Common myeloid progenitor, CD34-positive (primary cell): Measurements from ENCODE around the gene C19orf44.
"Not testable (repeated sequence)": the region's sequence is repeated elsewhere in the genome, so short reads cannot be mapped to it uniquely, and the experiment has no call there.

Source experiments
- CTCF ChIA-PET: fragments of 350-600 bp; sonication (Branson Sonifier 250); formaldehyde crosslinking; loops from one replicate; lab custom pipeline; 2021; ENCODE audit warnings: antibody characterized with exemption; lab: Charles Lee
- POLR2A ChIA-PET: fragments of 350-600 bp; sonication (Branson Sonifier 250); formaldehyde crosslinking; loops from one replicate; lab custom pipeline; 2021; ENCODE audit warnings: antibody characterized with exemption; lab: Charles Lee
- DNase-seq, 3 donors: peaks; one replicate each; pipeline versions ENCODE4 v3.0.0 to v3.0.0-alpha.2; 2013
- H3K27ac ChIP-seq, 2 experiments: 1 replicate in 1 of 2; 2 replicates in 1 of 2; pipeline ENCODE4 v1.7.0; 2013; ENCODE audit warnings: inconsistent platforms in 2 of 2, low read length in 2 of 2, mild to moderate bottlenecking in 2 of 2, low read depth in 1 of 2, moderate library complexity in 1 of 2; ENCODE audit not compliant: severe bottlenecking in 2 of 2, insufficient read depth in 1 of 2, poor library complexity in 1 of 2
- H3K27me3 ChIP-seq, 5 experiments: replicated peaks in 2 of 5; 1 replicate in 3 of 5; 2 replicates in 2 of 5; pipeline versions ENCODE4 v1.6.1 to v1.7.0; 2013; ENCODE audit warnings: low read length in 4 of 5, mild to moderate bottlenecking in 2 of 5, moderate library complexity in 2 of 5, inconsistent platforms in 1 of 5; ENCODE audit not compliant: insufficient read depth in 5 of 5, control insufficient read depth in 4 of 5
- H3K36me3 ChIP-seq, 4 experiments: 1 replicate in 2 of 4; 2 replicates in 2 of 4; pipeline versions ENCODE4 v1.6.1 to v1.7.0; 2013; ENCODE audit warnings: low read length in 3 of 4, control low read depth in 1 of 4, mild to moderate bottlenecking in 1 of 4; ENCODE audit not compliant: control insufficient read depth in 4 of 4, insufficient read depth in 4 of 4
- H3K4me1 ChIP-seq, 4 experiments: 1 replicate in 3 of 4; 2 replicates in 1 of 4; pipeline versions ENCODE4 v1.6.1 to v1.7.1; 2013; ENCODE audit warnings: low read length in 3 of 4, mild to moderate bottlenecking in 3 of 4, control low read depth in 1 of 4, inconsistent platforms in 1 of 4, moderate library complexity in 1 of 4; ENCODE audit not compliant: control insufficient read depth in 4 of 4, insufficient read depth in 4 of 4; ENCODE audit errors: control extremely low read depth in 1 of 4
- H3K4me3 ChIP-seq, 7 experiments: 1 replicate in 4 of 7; 2 replicates in 3 of 7; pipeline versions ENCODE4 v1.5.1 to v1.7.0; 2013; ENCODE audit warnings: mild to moderate bottlenecking in 7 of 7, low read length in 6 of 7, moderate library complexity in 6 of 7, inconsistent platforms in 2 of 7, low read depth in 2 of 7, control low read depth in 1 of 7; ENCODE audit not compliant: insufficient read depth in 4 of 7, control insufficient read depth in 1 of 7; ENCODE audit errors: extremely low read depth in 1 of 7
- H3K9me3 ChIP-seq, 5 experiments: 1 replicate in 4 of 5; 2 replicates in 1 of 5; pipeline versions ENCODE4 v1.6.1 to v1.7.1; 2013; ENCODE audit warnings: low read length in 4 of 5, mild to moderate bottlenecking in 2 of 5, inconsistent platforms in 1 of 5, low read depth in 1 of 5, moderate library complexity in 1 of 5; ENCODE audit not compliant: control insufficient read depth in 4 of 5, insufficient read depth in 2 of 5; ENCODE audit errors: control extremely low read depth in 1 of 5
- WGBS: methylation state at CpG from one replicate; pipeline ENCODE4 v1.1.5; 2013; ENCODE audit not compliant: insufficient coverage; 5-methylcytosine and 5-hydroxymethylcytosine counted together

Gene C19orf44

DNA sequence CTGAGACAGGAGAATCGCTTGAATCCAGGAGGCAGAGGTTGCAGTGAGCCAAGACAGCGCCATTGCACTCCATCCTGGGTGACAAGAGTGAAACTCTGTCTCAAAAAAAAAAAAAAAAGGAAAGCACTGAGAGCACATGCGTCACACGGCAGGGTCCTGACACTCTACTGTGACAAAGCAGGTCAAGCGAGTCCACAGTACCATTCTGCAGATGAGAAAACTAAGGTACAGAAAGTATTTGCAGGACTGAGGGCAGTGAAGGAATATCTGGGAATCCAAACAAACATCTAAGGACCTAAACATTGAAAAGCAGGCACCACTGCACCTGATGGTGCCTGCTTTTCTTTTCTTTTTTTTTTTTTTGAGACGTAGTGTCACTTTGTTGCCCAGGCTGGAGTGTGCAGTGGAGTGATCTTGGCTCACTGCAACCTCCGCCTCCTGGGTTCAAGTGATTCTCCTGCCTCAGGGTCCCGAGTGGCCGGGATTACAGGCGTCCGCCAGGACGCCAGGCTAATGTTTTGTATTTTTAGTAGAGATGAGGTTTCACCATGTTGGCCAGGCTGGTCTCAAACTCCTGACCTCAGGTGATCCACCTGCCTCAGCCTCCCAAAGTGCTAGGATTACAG, 29.3 kb upstream of the C19orf44 start:
- H3K27me3 ChIP-seq, H3K9me3 ChIP-seq, DNase-seq, POLR2A ChIA-PET, H3K27ac ChIP-seq, CTCF ChIA-PET, H3K4me3 ChIP-seq: not testable (repeated sequence)
- Histone ChIP-seq H3K4me1 (peaks cover 7 to 41% (median 27%) of the 10 kb centered on the region in 4 experiments), H3K36me3 (peaks cover 3 to 20% (median 4%) of the 10 kb centered on the region in 4 experiments)
- 88% methylated on average over 7 of the region's 12 CpGs for WGBS

DNA sequence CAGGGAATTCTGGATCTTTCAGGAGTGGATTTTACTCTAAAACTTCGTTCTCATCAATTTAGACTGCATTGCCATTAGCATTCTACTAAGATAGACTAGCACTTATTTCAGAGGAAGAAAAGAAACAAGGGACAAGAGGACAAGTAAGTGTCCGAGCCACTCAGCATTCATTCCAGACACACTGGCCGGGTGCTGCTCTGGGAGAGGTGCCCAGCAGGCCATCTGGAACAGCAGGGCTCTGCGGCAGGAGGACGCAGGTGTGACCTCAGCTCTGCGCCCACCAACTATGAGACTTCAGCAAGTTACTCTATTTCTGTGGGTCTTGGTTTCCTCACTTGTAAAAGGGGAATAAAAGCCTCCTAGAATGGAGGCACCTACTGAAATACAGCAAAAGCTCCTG, 28.6 kb upstream of the C19orf44 start:
- ChIA-PET CTCF (interaction anchor here (1.7 kb wide), 1 partner anchor 49 kb away, joined by 7 read pairs; no protein-coding TSS in a partner anchor), POLR2A (no interaction called here)

GRCh38 chr19:16470541-16470910, 25.7 kb upstream of the C19orf44 start:
- H3K36me3 ChIP-seq: peaks cover 0 to 5% (median 3%) of the 10 kb centered on the region in 4 experiments
- CTCF ChIA-PET: interaction anchor here (1.0 to 1.3 kb wide), 3 partner anchors 9 to 60 kb away, joined by 3 to 4 read pairs (median 3); no protein-coding TSS in a partner anchor
- 65% methylated on average over 7 of the region's 7 CpGs for WGBS
- POLR2A ChIA-PET: interaction anchor here (0.6 to 1.6 kb wide), 2 partner anchors 25 to 47 kb away, joined by 3 read pairs; no protein-coding TSS in a partner anchor
- peaks cover 7 to 34% (median 21%) of the 10 kb centered on the region in 4 experiments for H3K4me1 ChIP-seq
- H3K9me3 ChIP-seq: no peaks in the 10 kb centered on the region
- H3K27me3 ChIP-seq: no peaks in the 10 kb centered on the region
- no peak for DNase-seq
- peak overlapping the region in 6 of 7 experiments; percentile 78 to 97 (median 86) for H3K4me3 ChIP-seq
- H3K27ac ChIP-seq: no peak overlapping the region

More for the DNA sequence above, 28.6 kb upstream of the C19orf44 start:
- WGBS: 90% methylated on average over 6 of the region's 6 CpGs
- Histone ChIP-seq H3K36me3 (peaks cover 3 to 18% (median 4%) of the 10 kb centered on the region in 4 experiments), H3K27ac (no peak overlapping the region), H3K4me3 (no peak overlapping the region), H3K9me3 (no peaks in the 10 kb centered on the region), H3K27me3 (no peaks in the 10 kb centered on the region), H3K4me1 (peaks cover 7 to 47% (median 31%) of the 10 kb centered on the region in 4 experiments)
- no peak for DNase-seq

DNA sequence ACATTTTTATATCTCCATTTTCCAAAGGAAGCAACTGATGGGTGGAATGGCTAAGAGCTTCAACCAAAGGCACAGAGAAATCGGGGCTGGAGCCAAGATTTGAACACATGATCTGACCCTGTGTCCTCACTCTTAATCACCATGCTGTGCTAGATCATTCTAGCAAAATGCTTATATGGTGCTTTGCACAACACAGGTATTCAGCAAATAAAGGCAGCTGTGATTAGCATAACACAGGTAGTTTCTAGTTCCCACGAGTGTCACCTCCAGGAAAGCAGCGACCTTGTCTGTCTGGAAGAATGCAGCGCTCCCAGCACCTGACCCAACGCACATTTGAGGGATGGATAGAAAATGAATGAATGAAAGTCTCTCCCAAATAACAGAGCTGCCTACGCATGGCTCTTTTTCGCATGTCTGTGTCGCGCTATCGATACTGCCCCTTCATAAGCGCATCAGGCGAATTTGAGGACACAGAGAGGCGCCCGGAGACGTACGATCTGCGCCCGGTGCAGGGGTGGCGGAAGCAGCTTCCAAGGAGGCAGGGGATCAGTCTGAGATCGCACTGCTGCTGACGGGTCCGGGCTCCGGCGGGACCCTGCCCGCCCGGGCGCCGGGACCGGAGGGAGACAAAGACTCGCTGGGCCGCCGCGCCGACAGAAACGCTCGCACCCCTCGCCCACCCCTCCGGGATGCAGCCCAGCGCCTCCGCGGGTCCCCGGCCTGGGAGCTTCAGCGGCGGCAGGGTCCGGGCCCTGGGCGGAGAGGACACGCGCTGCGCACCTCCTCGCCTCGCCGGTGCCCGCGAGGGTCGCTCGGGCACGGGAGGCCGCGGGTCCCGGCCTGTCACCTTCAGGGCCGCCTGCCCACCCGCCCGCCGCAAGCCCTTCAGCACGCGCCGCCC, 25.0 kb upstream of the C19orf44 start:
- POLR2A ChIA-PET: interaction anchor here (1.6 kb wide), 1 partner anchor 26 kb away, joined by 3 read pairs; no protein-coding TSS in a partner anchor
- Histone ChIP-seq H3K36me3 (peaks cover 0 to 5% (median 3%) of the 10 kb centered on the region in 4 experiments), H3K4me3 (peak overlapping the region; percentile 78 to 97 (median 86)), H3K27me3 (no peaks in the 10 kb centered on the region), H3K27ac (peak overlapping the region in 1 of 2 experiments; percentile 68), H3K9me3 (no peaks in the 10 kb centered on the region), H3K4me1 (peaks cover 7 to 34% (median 21%) of the 10 kb centered on the region in 4 experiments)
- WGBS: 2% methylated on average over 52 of the region's 67 CpGs
- CTCF ChIA-PET: interaction anchor here (1.0 to 1.3 kb wide), 3 partner anchors 10 to 60 kb away, joined by 3 to 4 read pairs (median 3); no protein-coding TSS in a partner anchor
- DNase-seq: peak in 1 of 3 donors; percentile 26

DNA sequence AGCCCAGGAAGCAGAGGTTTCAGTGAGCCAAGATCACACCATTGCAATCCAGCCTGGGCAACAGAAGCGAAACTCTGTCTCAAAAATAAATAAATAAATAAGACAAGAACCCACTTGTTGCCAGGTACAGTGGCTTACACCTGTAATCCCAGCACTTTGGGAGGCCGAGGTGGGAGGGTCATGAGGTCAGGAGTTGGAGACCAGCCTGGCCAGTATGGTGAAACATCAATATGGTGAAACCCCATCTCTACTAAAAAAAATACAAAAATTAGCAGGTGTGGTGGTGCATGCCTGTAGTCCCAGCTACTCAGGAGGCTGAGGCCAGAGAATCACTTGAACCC, 23.7 kb upstream of the C19orf44 start:
- POLR2A ChIA-PET, DNase-seq, CTCF ChIA-PET, H3K9me3 ChIP-seq, H3K36me3 ChIP-seq, H3K27me3 ChIP-seq: not testable (repeated sequence)
- 86% methylated on average over 1 of the region's 2 CpGs for WGBS
- Histone ChIP-seq H3K4me3 (peak overlapping the region; percentile 34 to 97 (median 86)), H3K27ac (peak overlapping the region in 1 of 2 experiments; percentile 73), H3K4me1 (peaks cover 7 to 34% (median 21%) of the 10 kb centered on the region in 4 experiments)

DNA sequence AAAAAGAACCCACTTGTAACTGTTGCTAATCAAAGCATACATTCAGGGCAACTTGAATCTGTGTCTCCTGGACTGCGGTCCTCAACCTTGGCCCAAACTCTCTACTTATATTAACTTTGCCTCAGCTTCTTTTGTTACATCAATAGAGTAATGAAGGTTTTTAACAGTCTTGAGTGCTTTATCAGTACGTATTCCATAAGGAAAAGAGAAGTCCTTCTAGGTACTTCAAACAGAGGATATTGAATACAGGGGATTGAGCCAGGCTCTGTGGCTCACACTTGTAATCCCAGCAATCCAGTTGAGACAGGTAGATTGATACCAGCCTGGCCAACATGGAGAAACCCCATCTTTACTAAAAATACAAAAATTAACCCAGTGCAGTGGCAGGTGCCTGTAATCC, 23.2 kb upstream of the C19orf44 start:
- CTCF ChIA-PET: interaction anchor here (0.7 to 1.7 kb wide), 2 partner anchors 23 to 43 kb away, joined by 3 read pairs; partner anchors contain the start of genes C19orf44 and CALR3
- Histone ChIP-seq H3K27ac (no peak overlapping the region), H3K36me3 (peaks cover 0 to 3% (median 1%) of the 10 kb centered on the region in 4 experiments), H3K4me1 (peaks cover 7 to 30% (median 20%) of the 10 kb centered on the region in 4 experiments), H3K4me3 (no peak overlapping the region), H3K9me3 (no peaks in the 10 kb centered on the region), H3K27me3 (no peaks in the 10 kb centered on the region)
- POLR2A ChIA-PET: no interaction called here
- DNase-seq: no peak
- 100% methylated on average over 2 of the region's 2 CpGs for WGBS
